WERI-Rb-1 (cell line): ENCODE results near the gene STK31.
A peak's percentile ranks its signal among the peaks of the same experiment; 100 is the strongest.
"Not testable (repeated sequence)": the region's sequence is repeated elsewhere in the genome, so short reads cannot be mapped to it uniquely, and the experiment has no call there.

Source experiments
- DNase-seq: peaks from one replicate; pipeline ENCODE4 v3.0.0-alpha.2; 2020
- H3K27ac ChIP-seq: fragments of 250-450 bp; sonication (Bioruptor Pico); 2 replicates; pipeline ENCODE4 v1.5.1; 2020; ENCODE audit warnings: mild to moderate bottlenecking, moderate library complexity
- H3K27me3 ChIP-seq: fragments of 250-450 bp; sonication (Bioruptor Pico); 2 replicates; pipeline ENCODE4 v1.5.1; 2021; ENCODE audit warnings: mild to moderate bottlenecking, low read depth, moderate library complexity; ENCODE audit not compliant: insufficient read depth, severe bottlenecking
- H3K36me3 ChIP-seq: fragments of 250-450 bp; sonication (Bioruptor Pico); 2 replicates; pipeline ENCODE4 v1.5.1; 2020; ENCODE audit warnings: mild to moderate bottlenecking, moderate library complexity
- H3K4me3 ChIP-seq: 2 replicates; pipeline ENCODE4 v1.5.1; 2011; ENCODE audit warnings: low read depth, mild to moderate bottlenecking, control low read depth, low read length
- H3K9me3 ChIP-seq: fragments of 250-450 bp; sonication (Bioruptor Pico); 2 replicates; pipeline ENCODE4 v1.5.1; 2021; ENCODE audit warnings: mild to moderate bottlenecking, moderate library complexity; ENCODE audit not compliant: severe bottlenecking
- TF ChIP-seq, protein P1 (sequence below): IDR thresholded peaks from 2 replicates; pipeline ENCODE4 v1.5.1; 2011; ENCODE audit warnings: low read depth, mild to moderate bottlenecking, control low read depth, inconsistent platforms, low read length

STK31 gene

DNA sequence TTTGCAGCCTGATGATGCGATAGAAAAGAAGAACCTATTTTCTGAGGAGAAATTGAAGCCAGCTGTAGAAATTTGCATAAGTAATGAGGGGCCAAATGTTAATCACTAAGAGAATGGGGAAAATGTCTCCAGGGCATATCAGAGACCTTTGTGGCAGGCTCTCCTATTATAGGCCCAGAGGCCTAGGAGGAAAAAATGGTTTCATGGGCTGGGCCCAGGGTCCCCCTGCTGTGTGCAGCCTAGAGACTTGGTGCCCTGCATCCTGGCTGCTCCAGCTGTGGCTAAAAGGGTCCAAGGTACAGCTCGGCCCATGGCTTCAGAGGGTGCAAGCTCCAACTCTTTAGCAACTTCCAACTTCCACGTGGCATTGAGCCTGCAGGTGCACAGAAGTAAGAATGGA, 123.4 kb downstream of the STK31 start:
- H3K4me3 ChIP-seq: no peak overlapping the region
- TF ChIP-seq, protein P1, sequence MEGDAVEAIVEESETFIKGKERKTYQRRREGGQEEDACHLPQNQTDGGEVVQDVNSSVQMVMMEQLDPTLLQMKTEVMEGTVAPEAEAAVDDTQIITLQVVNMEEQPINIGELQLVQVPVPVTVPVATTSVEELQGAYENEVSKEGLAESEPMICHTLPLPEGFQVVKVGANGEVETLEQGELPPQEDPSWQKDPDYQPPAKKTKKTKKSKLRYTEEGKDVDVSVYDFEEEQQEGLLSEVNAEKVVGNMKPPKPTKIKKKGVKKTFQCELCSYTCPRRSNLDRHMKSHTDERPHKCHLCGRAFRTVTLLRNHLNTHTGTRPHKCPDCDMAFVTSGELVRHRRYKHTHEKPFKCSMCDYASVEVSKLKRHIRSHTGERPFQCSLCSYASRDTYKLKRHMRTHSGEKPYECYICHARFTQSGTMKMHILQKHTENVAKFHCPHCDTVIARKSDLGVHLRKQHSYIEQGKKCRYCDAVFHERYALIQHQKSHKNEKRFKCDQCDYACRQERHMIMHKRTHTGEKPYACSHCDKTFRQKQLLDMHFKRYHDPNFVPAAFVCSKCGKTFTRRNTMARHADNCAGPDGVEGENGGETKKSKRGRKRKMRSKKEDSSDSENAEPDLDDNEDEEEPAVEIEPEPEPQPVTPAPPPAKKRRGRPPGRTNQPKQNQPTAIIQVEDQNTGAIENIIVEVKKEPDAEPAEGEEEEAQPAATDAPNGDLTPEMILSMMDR: no peak
- no peaks in the 10 kb centered on the region for H3K36me3 ChIP-seq
- H3K9me3 ChIP-seq: peaks cover 11% of the 10 kb centered on the region
- no peaks in the 10 kb centered on the region for H3K27me3 ChIP-seq
- no peak overlapping the region for H3K27ac ChIP-seq
- no peak for DNase-seq

DNA sequence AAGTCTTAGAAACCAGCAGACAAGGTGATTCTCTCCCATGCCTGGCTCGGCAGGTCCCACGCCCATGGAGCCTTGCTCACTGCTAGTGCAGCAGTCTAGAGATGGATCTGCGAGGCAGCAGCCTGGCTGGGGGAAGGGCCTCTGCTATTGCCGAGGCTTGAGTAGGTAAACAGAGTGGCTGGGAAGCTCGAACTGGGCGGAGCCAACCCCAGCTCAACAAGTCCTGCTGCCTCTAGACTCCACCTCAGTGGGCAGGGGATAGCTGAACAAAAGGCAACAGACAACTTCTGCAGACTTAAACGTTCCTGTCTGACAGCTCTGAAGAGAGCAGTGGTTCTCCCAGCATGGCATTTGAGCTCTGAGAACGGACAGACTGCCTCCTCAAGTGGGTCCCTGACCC, 134.8 kb downstream of the STK31 start:
- not testable (repeated sequence) for H3K36me3 ChIP-seq, DNase-seq, H3K9me3 ChIP-seq, H3K27me3 ChIP-seq, H3K27ac ChIP-seq, H3K4me3 ChIP-seq

DNA sequence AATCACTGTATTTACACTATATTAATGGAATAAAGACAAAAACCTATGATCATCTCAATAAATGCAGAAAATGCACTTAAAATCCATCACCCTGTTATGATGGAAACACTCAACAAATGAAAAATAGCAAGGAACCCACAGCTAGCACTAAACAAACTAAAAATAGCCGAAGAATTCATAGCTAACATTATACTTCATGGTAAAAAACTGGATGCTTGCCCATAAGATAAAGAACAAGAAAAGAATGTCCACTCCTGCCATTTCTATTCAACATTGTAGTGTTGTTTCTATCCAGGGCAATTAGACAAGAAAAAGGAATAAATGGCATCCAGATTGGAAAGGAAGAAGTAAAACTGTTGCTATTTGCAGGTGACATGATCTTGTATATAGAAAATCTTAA, 142.1 kb downstream of the STK31 start:
- Histone ChIP-seq H3K9me3 (no peaks in the 10 kb centered on the region), H3K36me3 (no peaks in the 10 kb centered on the region), H3K27me3 (no peaks in the 10 kb centered on the region), H3K4me3 (no peak overlapping the region), H3K27ac (no peak overlapping the region)
- no peak for DNase-seq
- TF ChIP-seq, protein P1: no peak

DNA sequence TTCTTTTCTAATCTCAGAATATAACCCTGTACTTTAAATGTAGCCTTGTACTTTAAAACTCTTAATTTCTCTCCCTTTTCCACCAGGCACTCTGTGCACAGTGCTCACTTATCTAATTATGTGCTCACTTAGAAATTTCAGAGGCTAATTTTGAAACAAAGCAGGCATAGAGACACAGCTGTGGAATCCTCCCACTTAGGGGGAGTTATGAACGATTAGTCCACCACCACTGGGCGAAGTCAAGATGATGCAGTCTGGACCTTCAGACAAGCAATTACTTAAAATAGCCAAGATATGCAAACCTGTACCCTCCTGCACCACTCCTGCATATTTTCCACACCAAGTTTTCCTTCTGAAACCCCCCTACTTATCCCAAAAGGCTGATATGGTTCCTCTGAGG, 143.0 kb downstream of the STK31 start:
- Histone ChIP-seq H3K27me3 (no peaks in the 10 kb centered on the region), H3K27ac (no peak overlapping the region), H3K36me3 (no peaks in the 10 kb centered on the region), H3K9me3 (no peaks in the 10 kb centered on the region), H3K4me3 (no peak overlapping the region)
- no peak for DNase-seq
- TF ChIP-seq, protein P1: no peak

DNA sequence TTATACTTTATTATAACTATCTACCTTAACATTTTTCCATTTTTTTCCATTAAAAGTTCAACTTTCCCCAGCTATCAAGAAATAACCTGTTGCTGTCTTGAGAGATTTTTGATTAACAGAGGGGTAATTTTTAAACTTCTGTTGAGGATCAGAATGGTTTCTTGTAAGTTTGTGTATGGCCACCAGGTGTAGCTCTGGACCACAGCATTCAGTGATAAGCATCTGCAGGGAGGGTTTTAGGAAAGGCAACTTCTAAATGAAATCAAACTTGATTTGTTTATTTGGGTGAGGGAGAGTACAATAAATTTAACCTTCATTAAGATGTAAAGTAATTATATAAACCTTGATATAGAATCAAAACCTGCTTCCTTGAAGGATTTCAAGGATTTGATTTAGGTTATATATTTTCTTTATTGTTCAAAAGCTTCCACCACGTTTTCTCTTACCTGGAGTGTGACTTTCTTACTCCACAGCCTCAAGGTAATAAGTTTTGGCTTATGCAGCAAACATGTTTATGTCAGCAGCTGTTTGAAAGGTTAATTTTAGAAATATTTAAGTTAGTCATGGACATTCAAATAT, 153.3 kb downstream of the STK31 start:
- Histone ChIP-seq H3K36me3 (no peaks in the 10 kb centered on the region), H3K27ac (no peak overlapping the region), H3K9me3 (no peaks in the 10 kb centered on the region), H3K27me3 (no peaks in the 10 kb centered on the region), H3K4me3 (no peak overlapping the region)
- peak; percentile 18 for DNase-seq
- TF ChIP-seq, protein P1: peak; percentile 64

DNA sequence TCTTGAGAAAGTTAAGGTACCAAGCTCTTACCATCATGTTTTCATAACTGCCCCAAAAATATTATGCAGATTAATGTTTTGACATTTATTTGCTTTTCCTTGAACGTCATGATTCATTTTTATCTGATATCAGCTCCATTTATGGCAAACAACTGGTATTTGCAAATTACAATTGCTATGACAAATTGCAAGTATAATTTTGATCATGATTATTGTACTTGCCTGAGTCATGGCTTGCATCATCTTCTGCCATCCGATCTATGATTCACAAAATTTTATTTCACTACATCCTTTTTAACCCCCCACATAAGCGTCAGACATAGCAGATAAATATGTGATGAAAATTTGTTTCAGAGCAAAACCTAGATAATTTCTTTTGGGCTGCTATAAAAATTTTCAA, 155.0 kb downstream of the STK31 start:
- H3K27ac ChIP-seq: no peak overlapping the region
- TF ChIP-seq, protein P1: no peak
- H3K36me3 ChIP-seq: no peaks in the 10 kb centered on the region
- H3K27me3 ChIP-seq: no peaks in the 10 kb centered on the region
- H3K9me3 ChIP-seq: no peaks in the 10 kb centered on the region
- DNase-seq: no peak
- no peak overlapping the region for H3K4me3 ChIP-seq
